ENCODE data around the gene TSPAN14.

GRCh38 chr10:80461208-80462183 lies 7.4 kb downstream of the TSPAN14 start:
- TF ChIP-seq CTCF (IDR thresholded peaks at IDR 0.05) (no peak), POLR2A (IDR thresholded peaks at IDR 0.05) (no peak)
